GM19239 (cell line): ENCODE measurements around the gene FAHD2B.
A peak's percentile ranks its signal among the peaks of the same experiment; 100 is the strongest.
"Not testable (repeated sequence)": the region's sequence is repeated elsewhere in the genome, so short reads cannot be mapped to it uniquely, and the experiment has no call there.

Experiments
- DNase-seq: peaks from one replicate; pipeline ENCODE4 v3.0.0; 2011; ENCODE audit warnings: low spot score; ENCODE audit not compliant: insufficient read length
- FAIRE-seq: peaks from 2 replicates; lab custom pipeline; 2011; peaks lifted over from hg19 to GRCh38; lab: Jason Lieb, UNC

FAHD2B gene, protein sequence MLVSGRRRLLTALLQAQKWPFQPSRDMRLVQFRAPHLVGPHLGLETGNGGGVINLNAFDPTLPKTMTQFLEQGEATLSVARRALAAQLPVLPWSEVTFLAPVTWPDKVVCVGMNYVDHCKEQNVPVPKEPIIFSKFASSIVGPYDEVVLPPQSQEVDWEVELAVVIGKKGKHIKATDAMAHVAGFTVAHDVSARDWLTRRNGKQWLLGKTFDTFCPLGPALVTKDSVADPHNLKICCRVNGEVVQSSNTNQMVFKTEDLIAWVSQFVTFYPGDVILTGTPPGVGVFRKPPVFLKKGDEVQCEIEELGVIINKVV

DNA sequence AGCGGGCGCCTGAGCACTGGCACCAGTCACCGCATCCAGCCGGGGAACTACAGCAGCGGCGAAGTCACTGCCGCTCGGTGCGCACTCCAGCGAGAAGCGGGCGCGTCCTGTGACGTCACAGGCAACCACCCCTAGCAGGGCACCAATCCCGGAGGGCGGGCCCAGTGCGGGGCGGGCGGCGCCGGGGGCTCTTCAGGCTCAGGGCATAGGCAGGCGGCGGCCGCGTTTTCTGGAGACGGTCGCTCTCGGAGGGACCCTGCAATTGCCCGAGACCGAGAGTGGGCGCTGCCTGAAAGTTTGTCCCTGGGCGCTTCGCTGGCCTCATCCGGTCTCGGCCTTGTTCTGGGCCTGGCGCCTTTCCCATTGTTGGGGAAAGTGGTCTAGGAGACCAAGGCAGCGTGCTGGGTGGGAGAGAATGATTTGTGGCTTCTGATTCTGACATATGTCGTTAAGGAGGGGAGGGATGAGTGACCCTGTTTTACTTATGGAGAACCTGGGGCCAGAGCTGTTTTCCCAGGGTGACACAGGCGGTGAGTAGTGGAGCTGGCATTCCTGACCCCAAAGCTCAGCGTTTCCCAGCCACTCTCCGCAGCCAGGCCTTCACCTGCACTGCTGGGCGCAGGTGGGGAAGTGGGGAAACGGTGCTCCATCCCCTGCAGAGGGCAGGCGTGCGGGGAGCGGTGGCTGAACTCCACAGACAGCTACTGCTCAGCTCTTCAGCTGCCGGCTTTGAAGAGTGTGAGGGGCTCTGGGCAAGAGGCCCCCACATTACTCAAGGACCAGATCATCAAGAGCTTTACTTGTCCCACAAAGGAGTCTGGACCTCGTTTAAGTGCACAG, at the start of gene FAHD2B:
Gene FAHD2B, minus strand, starts transcription at position 111 of the 840 bp plus-strand sequence. CDS start 3,176 bp downstream, outside the sequence.
- FAIRE-seq = peak; percentile 85
- DNase-seq = not testable (repeated sequence)

DNA sequence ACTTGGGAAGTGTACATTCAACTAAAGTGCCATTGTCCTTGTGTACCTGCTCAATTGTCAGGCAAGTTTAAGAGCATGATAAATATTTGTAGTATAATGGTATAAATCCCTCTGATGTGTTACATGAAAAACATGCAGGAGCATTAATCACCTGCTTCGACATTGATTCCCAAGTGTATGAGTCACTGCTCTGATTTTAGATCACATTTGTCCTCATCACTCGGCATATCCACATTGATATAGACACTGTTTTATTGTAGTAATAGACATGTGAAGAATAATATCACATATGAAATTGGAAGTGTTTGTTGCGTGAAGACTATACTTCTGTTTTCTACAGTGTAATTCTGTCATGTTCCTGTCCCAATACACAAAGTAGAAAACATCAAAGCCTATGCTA, 49.3 kb upstream of the FAHD2B start:
- FAIRE-seq, DNase-seq: not testable (repeated sequence)

GRCh38 chr2:97129090-97129489, 34.4 kb upstream of the FAHD2B start:
- not testable (repeated sequence) for DNase-seq, FAIRE-seq

- DNase-seq, FAIRE-seq: not testable (repeated sequence)
Observed at GRCh38 chr2:97113882-97114255, 19.2 kb upstream of the FAHD2B start.

GRCh38 chr2:97113050-97113881, 18.6 kb upstream of the FAHD2B start, which contains the start of gene ANKRD36:
TSS of gene ANKRD36 (plus strand) at chr2:97113153. CDS start at chr2:97113740, 587 bp downstream.
- peak; percentile 25 for DNase-seq
- not testable (repeated sequence) for FAIRE-seq

GRCh38 chr2:97112320-97113049, 17.8 kb upstream of the FAHD2B start:
- FAIRE-seq = peak; percentile 87
- DNase-seq = not testable (repeated sequence)

DNA sequence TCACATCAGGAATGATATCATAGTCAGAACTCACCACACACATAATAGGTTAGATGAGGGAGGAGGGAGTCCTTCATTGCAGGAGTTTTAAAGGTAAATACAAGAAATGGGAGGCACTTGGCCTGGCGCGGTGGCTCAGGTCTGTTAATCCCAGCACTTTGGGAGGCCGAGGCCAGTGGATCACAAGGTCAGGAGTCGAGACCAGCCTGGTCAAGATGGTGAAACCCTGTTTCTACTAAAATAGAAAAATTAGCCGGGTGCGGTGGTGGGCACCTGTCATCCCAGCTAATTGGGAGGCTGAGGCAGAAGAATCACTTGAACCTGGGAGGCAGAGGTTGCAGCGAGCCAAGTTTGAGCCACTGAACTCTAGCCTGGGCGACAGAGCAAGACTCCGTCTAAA, 16.6 kb upstream of the FAHD2B start:
- DNase-seq, FAIRE-seq: not testable (repeated sequence)

- not testable (repeated sequence) for FAIRE-seq, DNase-seq
Observed at GRCh38 chr2:97106878-97107277, 12.2 kb upstream of the FAHD2B start.

- FAIRE-seq = not testable (repeated sequence)
Observed at GRCh38 chr2:97098786-97099372, 4.2 kb upstream of the FAHD2B start.

DNA sequence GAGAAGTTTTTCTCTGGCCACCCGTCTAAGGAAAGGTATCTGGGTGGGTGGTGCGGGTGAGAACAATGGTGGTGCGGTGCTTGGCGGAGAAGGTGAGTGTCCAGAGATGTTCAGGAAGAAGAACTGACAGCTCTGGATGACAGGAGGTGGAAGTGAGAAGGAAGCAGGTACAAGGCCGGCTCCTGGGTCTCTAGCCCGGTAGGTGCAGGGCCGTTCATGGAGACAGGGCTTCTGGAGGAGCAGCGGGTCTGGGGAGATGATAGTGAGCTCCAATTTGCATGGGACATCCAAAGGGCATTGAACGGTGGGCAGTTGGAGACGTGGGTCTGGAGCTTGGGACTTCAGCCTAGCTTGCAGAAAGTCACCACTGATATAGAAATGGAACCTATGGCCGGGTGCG, 979 bp upstream of the FAHD2B start:
- no peak for DNase-seq
- FAIRE-seq = no peak

More at GRCh38 chr2:97098786-97099372, 4.2 kb upstream of the FAHD2B start:
- not testable (repeated sequence) for DNase-seq

DNA sequence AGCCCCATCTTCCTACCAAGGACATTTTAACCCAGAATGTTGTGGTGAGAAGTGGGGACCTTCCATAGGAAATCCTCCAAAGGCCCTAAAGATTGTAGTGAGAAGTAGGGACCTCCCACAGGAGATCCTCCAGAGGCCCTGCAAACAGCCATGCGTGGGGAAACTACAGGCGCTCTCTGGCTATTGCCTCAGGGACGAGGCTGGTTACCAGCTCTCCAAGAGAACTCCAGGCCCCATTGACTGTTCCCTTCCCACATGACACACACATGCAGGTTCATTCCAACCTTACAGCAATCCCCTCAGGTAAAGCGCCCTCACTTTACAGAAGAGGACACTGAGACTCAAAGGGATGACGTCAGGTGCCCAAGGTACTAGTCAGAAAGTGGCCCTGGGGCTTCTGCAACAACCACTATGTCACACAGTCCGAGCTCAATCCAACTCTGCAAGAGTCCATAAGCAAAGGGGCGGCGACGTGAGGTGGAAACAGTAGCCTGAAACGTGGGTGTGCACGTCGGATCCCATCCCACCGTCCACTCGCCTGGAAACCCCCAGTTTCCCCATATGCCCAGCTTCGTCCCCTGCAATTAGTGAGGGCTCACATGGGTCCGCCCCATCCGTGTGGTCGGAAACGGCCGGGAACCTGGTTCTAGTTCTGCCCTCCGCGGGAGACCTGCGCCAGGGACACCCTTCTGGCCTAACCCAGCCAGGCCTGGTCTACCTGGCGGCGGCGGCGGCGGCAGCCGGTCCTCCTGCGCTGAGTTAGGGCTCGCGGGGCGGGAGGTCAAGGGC, 505 bp downstream of the FAHD2B start:
- not testable (repeated sequence) for DNase-seq, FAIRE-seq

GRCh38 chr2:97092946-97093345, 1.7 kb downstream of the FAHD2B start:
- FAIRE-seq = not testable (repeated sequence)

GRCh38 chr2:97088706-97089105, 6.0 kb downstream of the FAHD2B start:
- FAIRE-seq, DNase-seq: not testable (repeated sequence)

More at GRCh38 chr2:97092946-97093345, 1.7 kb downstream of the FAHD2B start:
- DNase-seq = not testable (repeated sequence)

DNA sequence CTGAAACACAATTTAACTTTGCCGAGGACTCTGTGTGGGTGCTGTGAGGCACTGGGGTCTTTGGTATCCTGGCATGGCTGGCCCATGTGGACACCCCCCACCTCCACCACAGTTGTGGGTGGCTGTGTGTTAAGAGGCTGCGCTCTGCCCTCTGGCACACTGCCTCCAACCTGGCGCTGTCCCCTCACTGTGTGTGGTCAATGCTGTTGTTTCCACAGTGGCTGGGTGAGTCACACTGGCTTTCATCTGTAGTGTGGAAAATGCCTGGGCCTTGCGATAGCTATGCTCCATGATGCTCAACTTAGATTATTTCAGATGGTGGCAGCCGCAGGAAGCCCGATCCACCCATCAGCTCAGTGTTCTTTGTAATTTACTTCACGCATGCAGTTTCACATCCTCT, 9.6 kb downstream of the FAHD2B start:
- FAIRE-seq = not testable (repeated sequence)

DNA sequence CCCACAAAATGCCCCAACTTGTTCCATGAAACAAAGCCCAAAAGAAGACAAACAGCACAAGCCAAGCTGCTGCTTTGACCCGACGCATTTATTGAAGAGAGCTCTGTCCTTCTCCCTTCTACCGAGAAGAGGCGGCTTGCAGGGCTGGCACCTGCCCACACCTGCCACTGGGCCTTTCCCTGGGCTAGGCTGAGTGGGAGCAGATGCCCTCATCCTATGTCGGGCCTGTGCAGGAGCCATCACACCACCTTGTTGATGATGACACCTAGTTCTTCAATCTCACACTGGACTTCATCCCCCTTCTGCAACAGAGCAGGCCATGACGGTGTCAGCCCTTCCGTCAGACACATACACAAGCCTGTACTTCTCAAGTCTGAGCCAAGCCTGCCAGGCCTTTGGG, 11.2 kb downstream of the FAHD2B start:
- FAIRE-seq, DNase-seq: not testable (repeated sequence)

More for the DNA sequence above, 9.6 kb downstream of the FAHD2B start:
- DNase-seq = not testable (repeated sequence)

DNA sequence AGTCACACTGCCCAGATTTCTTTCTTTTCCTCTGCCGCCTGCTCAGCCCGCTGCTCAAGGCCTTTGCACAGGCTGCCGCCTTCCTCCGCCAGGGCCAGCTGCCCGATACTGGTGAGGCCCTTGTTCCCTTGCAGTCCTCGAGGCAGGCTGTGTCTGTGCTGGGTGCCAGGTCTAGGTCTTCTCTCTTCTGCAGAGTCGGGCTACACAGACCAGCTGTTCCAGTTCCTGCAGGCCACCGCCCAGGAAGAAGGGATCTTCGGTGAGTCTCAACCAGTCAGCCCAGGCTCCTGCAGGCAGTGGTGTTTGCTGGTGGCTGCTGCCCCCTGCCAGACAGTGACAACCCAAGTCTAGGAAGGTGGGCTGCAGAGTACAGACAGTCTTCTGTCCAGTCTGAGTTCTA, 12.5 kb downstream of the FAHD2B start:
- not testable (repeated sequence) for FAIRE-seq, DNase-seq

GRCh38 chr2:97080855-97081254, 13.8 kb downstream of the FAHD2B start:
- not testable (repeated sequence) for DNase-seq, FAIRE-seq

DNA sequence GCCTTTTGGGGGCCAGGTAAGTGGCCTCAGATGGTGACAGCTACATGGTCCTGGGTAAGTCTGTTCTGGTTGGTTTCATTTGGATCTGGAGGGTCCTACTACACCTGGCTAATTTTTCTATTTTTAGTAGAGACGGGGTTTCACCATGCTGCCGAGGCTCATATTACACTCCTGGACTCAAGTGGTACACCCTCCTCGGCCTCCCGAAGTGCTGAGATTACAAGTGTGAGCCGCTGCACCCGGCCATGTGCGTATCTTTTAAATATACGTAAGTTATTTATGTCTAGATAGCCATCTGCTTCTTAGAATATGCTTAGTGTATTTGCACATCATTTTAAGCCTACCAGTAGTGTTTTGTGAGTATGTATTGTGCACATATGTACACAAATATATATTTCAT, 17.5 kb downstream of the FAHD2B start:
- not testable (repeated sequence) for FAIRE-seq, DNase-seq
